NCI-H226 (cell line): ENCODE results near the gene POGK.
"Not testable (repeated sequence)": the region's sequence is repeated elsewhere in the genome, so short reads cannot be mapped to it uniquely, and the experiment has no call there.

Source experiments
- DNase-seq: peaks from one replicate; pipeline ENCODE4 v3.0.0-alpha.2; 2015

POGK gene

GRCh38 chr1:166838766-166839599, at the start of gene POGK:
POGK (plus strand) TSS chr1:166839475; CDS start chr1:166840957, 1,482 bp downstream.
- peak; percentile 89 for DNase-seq

- no peak for DNase-seq
Observed at GRCh38 chr1:166796620-166797236, 42.5 kb upstream of the POGK start.

GRCh38 chr1:166808952-166809351, 30.3 kb upstream of the POGK start:
- DNase-seq = no peak

GRCh38 chr1:166811691-166812090, 27.6 kb upstream of the POGK start:
- DNase-seq = no peak

- no peak for DNase-seq
Observed at GRCh38 chr1:166813508-166814223, 25.6 kb upstream of the POGK start.

GRCh38 chr1:166814611-166815010, 24.7 kb upstream of the POGK start:
- peak; percentile 44 for DNase-seq

GRCh38 chr1:166819974-166820373, 19.3 kb upstream of the POGK start:
- DNase-seq = no peak

- no peak for DNase-seq
Observed at GRCh38 chr1:166822385-166822784, 16.9 kb upstream of the POGK start.

- DNase-seq = no peak
Observed at GRCh38 chr1:166827426-166827825, 11.8 kb upstream of the POGK start.

GRCh38 chr1:166829762-166830161, 9.5 kb upstream of the POGK start:
- not testable (repeated sequence) for DNase-seq

GRCh38 chr1:166836733-166837132, 2.5 kb upstream of the POGK start:
- peak; percentile 32 for DNase-seq

GRCh38 chr1:166839600-166840308, 479 bp downstream of the POGK start:
- peak; percentile 43 for DNase-seq

- no peak for DNase-seq
Observed at GRCh38 chr1:166840309-166841274, 1.3 kb downstream of the POGK start.

- no peak for DNase-seq
Observed at GRCh38 chr1:166843322-166843721, 4.0 kb downstream of the POGK start.

GRCh38 chr1:166843769-166844596, 4.7 kb downstream of the POGK start:
- no peak for DNase-seq

- DNase-seq = no peak
Observed at GRCh38 chr1:166844791-166845190, 5.5 kb downstream of the POGK start.

GRCh38 chr1:166848193-166848592, 8.9 kb downstream of the POGK start:
- no peak for DNase-seq

- DNase-seq = no peak
Observed at GRCh38 chr1:166849135-166849534, 9.9 kb downstream of the POGK start.

- no peak for DNase-seq
Observed at GRCh38 chr1:166852918-166853317, 13.6 kb downstream of the POGK start.

GRCh38 chr1:166855558-166855957, 16.3 kb downstream of the POGK start:
- DNase-seq = no peak

- no peak for DNase-seq
Observed at GRCh38 chr1:166857995-166858394, 18.7 kb downstream of the POGK start.
